LNCAP (cell line): Measurements from ENCODE around the gene AGPS.

ENCODE experiments used
- CTCF ChIP-seq: fragments of 450-650 bp; IDR thresholded peaks from 2 replicates; pipeline ENCODE4 v1.5.1; 2017; ENCODE audit warnings: mild to moderate bottlenecking

Gene AGPS

GRCh38 chr2:177537636-177538035, 145.1 kb downstream of the AGPS start:
- no peak for TF ChIP-seq CTCF

GRCh38 chr2:177538323-177538722, 145.8 kb downstream of the AGPS start:
- TF ChIP-seq CTCF = no peak

- TF ChIP-seq CTCF = no peak
Measured at GRCh38 chr2:177540283-177540682, 147.7 kb downstream of the AGPS start.

- TF ChIP-seq CTCF = no peak
Measured at GRCh38 chr2:177541258-177541991, 148.9 kb downstream of the AGPS start.

GRCh38 chr2:177542396-177542795, 149.8 kb downstream of the AGPS start:
- no peak for TF ChIP-seq CTCF

- no peak for TF ChIP-seq CTCF
Measured at GRCh38 chr2:177543007-177543760, 150.6 kb downstream of the AGPS start.

- no peak for TF ChIP-seq CTCF
Measured at GRCh38 chr2:177545143-177545542, 152.6 kb downstream of the AGPS start.
